ENCODE measurements around the gene NSMCE4A.
A peak's percentile ranks its signal among the peaks of the same experiment; 100 is the strongest.
"Not testable (repeated sequence)": the region's sequence is repeated elsewhere in the genome, so short reads cannot be mapped to it uniquely, and the experiment has no call there.

The NSMCE4A gene, protein sequence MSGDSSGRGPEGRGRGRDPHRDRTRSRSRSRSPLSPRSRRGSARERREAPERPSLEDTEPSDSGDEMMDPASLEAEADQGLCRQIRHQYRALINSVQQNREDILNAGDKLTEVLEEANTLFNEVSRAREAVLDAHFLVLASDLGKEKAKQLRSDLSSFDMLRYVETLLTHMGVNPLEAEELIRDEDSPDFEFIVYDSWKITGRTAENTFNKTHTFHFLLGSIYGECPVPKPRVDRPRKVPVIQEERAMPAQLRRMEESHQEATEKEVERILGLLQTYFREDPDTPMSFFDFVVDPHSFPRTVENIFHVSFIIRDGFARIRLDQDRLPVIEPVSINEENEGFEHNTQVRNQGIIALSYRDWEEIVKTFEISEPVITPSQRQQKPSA

DNA sequence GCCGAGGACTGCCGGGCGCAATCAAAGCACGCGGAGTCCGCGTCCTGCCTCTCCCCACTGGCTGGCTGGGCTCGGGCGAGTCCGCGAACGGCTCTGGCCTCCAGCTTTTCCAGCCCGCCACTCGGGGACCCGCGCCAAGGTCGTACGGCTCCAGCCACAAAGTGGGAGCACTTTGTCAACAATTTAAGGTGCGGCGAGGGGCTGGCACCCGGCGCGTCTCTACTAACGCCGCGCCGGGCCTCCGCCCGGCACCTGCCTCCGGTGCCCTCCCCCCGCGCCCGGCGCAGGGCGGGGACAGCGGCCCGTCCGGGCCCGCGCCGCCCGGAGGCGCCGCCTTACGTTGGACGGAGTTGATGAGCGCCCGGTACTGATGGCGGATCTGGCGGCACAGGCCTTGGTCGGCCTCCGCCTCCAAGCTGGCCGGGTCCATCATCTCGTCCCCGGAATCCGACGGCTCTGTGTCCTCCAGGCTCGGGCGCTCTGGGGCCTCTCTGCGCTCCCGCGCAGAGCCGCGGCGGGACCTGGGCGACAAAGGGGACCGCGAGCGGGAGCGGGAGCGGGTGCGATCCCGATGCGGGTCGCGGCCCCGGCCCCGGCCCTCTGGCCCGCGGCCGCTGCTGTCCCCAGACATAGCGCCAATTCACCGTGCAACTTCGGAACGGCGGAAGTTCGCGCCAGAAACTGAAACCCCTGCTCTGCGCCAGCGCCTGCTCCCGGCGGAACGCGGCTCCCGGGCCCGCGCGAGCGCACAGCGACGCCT is at the start of gene NSMCE4A:
Gene NSMCE4A (minus strand): TSS at position 683 of the 760 bp plus-strand sequence. CDS start 52 bp downstream, at position 631.
- DNase-seq (ENCODE audit: low spot score) = peak; percentile 56

DNA sequence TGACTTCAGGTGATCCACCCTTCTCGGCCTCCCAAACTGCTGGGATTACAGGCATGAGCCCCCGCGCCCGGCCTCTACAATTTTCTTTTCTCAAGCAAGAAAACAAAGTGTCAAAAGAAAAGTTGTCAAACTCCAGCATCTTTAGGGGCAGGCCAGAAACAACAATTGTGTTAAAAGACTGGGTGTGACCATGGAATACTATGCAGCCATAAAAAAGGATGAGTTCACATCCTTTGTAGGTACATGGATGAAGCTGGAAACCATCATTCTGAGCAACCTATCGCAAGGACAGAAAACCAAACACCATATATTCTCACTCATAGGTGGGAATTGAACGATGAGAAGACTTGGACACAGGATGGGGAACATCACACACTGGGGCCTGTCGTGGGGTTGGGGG is 48.2 kb upstream of the NSMCE4A start:
- DNase-seq (ENCODE audit: low spot score) = not testable (repeated sequence)

DNA sequence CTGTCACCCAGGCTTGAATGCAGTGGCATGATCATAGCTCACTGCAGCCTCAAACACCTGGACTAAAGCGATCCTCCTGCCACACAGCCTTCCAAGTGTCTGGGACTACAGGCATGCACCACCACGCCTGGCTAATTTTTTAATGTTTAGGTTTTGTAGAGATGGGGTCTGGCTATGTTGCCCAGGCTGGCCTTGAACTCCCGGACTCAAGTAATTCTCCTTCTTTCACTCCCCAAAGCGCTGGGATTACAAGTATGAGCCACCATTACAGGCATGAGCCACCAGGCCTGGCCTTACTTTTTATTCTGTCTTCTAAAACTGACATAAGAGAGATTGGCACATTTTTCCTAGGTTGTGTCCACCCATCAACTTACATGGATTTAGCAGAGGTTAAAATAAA is 47.3 kb upstream of the NSMCE4A start:
- DNase-seq (ENCODE audit: low spot score) = no peak

DNA sequence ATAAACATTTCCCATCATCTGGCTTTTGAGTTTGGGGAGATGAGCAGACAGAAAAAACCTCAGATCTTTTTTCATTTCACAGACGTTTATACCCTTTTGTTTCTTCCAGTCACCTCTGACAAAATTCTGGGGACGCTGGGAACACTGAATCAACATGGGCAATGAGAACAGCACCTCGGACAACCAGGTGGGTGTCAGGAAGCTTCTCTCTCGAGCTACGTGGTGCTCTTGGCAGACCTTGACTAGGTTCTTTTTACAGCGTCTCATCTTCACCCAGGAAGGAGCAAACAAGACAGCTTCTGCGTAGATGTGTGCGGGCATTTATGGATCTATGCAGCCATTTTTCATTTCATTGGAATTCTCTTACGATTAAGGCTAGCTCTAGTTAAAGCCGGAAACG is 46.8 kb upstream of the NSMCE4A start:
- no peak for DNase-seq (ENCODE audit: low spot score)

DNA sequence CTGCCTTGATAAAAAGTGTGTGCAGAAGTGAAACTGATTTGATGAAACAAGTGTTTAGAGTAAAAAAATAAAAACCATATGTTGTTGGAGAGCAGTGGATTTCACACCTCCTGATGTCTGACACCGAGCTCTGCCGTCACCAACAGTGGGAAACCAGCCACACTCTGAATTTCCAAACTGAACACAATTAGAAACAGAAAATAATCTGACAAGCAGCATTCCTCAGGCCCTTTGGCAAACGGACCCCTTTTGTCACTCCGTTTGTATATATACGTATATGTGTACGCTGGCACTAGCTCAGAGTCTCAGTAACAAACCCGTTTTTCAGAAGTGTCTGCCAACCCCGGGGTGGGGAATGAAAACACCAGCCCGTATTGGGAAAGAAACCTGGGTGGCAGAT is 46.4 kb upstream of the NSMCE4A start:
- no peak for DNase-seq (ENCODE audit: low spot score)

DNA sequence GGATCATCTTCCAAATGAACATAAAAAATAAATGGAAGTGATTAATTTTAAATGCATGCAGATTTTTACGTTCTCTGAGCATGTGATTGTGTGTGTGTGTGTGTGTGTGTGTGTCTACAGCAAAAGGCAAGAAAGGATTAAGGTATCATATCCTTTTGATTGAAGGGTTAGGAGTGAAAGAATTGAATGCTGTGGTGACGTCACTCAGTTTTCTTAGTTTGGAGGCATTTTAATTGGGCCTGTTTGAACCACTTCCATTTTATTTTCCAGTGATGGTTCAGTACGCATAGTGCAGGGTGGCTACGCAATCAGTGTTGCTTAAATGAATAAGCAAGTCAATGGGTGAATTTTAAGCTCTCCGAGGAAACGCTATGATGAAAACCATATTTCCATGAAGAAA is 45.2 kb upstream of the NSMCE4A start:
- DNase-seq (ENCODE audit: low spot score) = no peak

DNA sequence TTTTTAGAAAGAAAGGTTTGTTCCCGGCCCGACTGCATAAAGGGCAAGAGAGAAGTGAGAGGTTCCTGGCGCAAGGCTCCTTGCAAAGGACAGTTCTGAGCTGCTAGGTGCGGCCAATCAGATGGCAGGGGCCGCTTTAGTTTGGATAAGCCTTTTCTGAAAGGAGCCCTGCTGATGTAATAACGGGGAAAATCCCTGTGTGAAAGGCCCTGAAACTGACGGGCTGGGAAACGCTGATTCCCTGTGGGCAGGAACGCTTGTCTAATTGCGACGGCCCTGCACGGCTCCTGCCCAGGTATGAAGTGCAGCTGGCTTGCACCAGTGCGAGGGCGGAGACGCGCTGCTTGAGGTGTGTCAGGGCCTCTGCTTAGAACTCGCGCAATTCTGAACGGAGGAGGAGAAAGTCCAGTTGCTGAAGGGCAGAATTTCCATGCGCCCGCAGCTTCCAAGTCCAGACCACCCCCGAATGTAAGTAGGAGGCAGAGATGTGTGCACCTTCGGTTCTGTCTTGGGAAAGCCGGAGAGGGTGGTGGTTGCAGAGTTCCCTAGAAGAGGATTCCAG is 44.5 kb upstream of the NSMCE4A start:
- DNase-seq (ENCODE audit: low spot score) = no peak

DNA sequence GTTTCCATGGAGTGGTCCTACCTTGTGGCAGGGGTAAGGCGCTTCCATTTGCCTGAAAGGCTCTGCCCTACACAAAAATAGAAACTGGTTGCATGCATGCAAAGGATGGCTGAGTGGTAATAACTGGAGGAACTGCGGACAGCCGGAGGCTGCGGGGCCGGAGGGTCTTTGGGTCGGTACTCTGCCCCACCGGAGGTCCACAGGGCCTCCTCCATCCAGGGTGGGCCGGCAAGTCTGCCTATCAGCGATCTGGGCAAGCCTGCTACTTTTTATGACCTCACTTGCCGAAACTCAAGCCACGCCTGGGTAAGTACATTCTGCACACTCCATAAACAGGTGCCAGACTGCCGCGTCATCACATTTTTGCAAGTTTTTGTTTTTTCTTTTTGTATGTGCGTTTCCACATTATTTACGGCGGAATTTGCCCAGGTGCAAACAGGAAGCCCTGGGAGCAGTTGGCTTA is 44.0 kb upstream of the NSMCE4A start:
- DNase-seq (ENCODE audit: low spot score) = no peak

DNA sequence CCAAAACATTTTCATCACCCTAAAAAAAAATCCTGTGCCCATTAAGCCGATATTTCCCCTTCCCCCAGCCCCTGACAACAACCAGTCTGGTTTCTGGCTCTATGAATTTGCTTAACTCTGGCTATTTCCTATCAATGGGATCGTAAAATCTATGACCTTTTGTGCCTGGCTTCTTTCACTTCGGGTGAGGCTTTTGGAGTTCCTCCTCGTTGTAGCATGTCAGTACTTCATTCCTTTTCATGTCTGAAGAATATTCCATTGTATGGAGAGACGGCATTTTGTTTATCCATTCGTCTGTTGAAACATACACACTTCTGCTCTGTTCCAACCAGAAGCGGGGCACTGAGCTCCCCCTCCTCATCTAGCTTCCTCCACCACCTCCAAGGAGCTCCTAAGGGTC is 43.5 kb upstream of the NSMCE4A start:
- DNase-seq (ENCODE audit: low spot score) = no peak

DNA sequence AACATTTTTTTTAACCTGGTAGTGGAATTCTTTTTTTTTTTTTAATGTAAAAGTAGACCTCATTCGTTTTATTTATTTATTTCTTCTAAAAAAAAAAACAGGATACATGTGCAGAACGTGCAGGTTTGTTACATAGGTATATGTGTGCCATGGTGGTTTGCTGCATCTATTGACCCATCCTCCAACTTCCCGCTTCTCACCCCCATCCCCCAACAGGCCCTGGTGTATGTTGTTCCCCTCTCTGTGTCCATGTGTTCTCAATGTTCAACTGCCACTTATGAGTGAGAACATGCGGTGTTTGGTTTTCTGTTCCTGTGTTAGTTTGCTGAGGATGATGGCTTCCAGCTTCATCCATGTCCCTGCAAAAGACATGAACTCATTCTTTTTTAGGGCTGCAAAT is 42.9 kb upstream of the NSMCE4A start:
- DNase-seq (ENCODE audit: low spot score) = not testable (repeated sequence)

DNA sequence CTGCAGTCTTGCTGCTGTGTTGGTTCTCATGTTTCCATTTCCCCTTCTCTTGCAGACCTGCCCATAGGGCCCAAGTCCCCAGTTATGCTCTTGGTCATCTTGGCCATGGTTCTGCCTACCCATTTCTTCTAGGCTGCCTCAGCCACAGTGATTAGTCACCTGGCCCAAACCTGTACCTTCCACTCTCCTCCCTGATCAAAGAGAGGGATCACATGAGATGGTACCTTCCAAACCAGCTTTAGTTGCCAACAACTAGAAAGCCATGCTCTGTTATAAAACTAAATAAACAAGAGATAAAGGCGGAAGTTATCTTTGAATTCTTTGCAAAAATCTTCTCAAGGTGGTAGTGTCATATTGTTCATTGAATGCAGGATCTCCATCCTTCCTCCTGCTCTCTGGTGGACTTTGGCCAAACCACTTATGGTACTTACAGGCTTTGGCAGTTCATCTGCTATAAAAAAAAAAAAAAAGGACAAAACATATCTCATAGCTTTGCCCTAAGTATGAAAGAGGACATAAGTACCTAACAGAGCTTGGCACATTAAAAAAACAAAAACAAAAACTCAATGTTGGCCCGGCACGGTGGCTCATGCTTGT is 39.7 kb upstream of the NSMCE4A start:
- no peak for DNase-seq (ENCODE audit: low spot score)

DNA sequence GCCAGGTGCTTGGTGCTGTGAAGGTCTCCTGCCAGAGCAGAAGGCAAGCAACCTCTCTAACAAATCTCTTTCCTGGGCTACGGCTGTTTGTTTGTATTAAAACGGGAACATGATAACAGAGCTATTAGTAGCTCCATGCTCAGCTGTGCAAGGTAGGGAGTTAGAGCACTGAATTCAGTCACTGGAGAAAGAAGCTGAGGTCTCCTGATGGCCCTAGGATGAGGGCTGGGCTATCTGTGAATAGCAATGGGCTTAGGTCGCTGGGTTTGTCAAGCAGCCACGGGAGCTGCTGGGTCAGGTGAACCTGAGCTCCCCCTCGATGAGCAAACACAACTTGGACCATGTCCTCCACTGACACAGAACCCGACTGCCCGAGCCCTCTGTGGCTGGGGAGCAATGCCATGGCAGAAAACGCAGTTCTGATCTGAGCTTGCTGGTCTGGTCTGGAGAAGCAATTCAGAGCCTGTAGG is 38.3 kb upstream of the NSMCE4A start:
- DNase-seq (ENCODE audit: low spot score) = no peak

DNA sequence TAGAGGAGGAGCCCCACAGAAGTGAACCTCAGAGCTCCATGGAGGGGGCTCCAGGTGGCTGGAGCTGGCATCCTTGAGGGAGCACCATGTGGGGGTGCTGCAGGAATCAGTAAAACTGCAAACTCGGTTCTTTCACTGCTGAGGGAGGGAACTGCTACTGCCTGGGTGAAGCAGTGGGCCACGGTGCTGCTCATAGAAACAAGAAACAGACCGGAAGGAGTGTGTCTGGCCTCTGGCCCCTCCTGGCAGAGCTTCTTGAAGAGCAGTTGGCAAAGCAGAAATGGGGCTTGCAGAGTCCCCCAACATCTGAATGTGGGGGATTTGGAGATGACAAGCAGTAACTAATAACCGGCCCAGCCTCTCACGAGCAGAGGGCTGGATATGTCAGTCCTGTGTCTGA is 37.7 kb upstream of the NSMCE4A start:
- no peak for DNase-seq (ENCODE audit: low spot score)

DNA sequence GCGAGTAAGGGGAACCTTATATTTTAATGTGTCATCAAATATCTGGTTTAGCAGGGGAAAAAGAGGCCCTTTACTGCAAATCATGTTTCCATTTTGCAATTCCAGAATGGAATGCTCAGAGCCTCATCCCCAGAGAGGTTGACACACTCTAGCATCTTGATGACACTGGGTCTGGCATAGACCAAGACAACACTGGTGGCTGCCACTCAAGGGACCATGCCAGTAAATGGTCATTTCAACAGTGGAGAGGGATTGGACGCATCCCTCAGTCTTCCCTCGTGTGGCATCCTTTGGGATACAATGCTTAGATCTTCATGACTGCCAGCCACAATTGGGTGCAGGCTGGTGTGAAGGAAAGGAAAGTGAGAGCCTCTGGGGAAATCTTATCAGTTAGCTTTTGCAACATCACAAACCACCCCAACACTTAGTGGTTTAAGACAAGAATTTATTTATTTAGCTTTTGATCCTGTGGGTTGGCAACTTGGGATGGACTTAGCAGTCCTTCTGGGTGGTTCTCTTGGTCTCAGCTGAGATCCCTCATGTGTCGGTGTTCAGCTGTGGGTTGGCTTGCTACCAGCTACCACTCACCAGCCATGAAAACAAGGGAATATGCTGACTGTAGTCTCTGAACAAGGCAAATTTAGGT is 35.5 kb upstream of the NSMCE4A start:
- DNase-seq (ENCODE audit: low spot score) = no peak

DNA sequence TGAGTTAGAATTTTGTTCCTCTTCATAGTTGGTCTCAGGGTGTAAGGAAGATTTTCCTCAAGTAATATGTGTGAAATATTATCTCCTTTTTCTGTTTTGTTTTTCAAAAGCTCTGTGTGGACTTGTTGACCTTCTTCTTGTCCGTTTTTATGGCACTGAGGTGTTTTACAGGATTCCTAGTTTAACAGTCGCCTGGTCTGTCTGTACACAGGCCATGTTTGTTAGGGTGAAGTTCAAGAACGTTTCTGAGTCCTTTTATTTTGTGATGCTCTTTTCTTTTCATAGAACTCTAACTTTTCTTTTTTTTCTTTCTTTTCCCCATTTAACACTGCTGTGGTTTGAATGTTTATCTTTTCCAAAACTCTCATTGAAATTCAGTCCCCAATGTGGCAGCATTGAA is 32.4 kb upstream of the NSMCE4A start:
- DNase-seq (ENCODE audit: low spot score) = no peak

DNA sequence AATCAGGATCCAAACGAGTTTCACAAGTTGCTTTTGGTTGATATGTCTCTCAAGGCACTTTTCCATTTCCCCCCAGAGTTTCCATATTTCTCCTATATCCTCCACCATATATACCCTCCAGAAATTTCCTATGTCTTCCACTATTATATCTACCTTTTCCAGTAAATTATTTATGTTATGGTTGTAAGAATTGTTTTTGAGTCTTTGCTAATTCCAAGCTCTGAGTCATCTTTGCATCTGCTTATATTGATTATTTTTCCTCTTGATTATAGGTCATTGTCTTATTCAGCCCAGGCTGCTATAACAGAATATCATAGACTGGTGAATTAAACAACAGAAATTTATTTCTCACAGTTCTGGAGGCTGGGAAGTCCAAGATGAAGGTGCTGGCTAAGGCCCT is 26.7 kb upstream of the NSMCE4A start:
- no peak for DNase-seq (ENCODE audit: low spot score)

DNA sequence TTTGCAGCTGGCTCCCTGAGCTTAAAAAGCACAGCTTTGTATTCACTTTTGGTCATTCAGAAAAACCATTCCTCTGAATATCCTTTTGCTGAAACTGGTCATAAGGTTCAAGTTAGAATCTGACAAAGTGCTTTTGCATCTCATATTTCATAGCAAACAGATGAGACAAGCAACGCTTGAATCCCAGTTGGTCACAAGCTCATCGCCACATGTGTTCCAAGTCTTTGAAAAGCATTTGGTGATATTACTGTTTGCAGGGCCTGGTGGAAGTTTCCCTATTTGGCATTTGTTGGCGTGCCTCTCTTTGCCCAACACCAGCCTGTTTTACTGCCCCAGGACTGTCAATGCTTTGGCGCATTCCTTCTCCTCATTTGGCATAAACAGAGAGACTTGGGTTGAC is 24.3 kb upstream of the NSMCE4A start:
- DNase-seq (ENCODE audit: low spot score) = no peak

DNA sequence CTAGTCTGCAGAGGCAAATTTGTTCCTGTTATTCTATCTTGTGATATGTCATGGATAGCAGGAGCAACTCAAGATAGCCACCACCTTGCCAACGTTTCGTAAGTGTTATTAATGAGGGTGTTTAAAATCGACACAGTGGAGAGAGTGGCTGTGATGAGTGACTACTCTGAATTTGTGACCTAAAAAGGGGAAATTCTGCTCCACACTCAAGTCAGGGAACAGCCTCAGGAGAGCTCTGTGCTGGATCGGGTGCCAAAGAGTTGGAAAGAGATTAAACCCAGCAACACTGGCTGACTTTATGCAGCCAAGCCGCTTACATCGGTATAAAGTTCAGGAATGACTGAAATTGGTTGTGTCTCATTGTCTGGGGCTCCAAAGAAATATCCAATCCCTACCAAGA is 23.4 kb upstream of the NSMCE4A start:
- DNase-seq (ENCODE audit: low spot score) = no peak

DNA sequence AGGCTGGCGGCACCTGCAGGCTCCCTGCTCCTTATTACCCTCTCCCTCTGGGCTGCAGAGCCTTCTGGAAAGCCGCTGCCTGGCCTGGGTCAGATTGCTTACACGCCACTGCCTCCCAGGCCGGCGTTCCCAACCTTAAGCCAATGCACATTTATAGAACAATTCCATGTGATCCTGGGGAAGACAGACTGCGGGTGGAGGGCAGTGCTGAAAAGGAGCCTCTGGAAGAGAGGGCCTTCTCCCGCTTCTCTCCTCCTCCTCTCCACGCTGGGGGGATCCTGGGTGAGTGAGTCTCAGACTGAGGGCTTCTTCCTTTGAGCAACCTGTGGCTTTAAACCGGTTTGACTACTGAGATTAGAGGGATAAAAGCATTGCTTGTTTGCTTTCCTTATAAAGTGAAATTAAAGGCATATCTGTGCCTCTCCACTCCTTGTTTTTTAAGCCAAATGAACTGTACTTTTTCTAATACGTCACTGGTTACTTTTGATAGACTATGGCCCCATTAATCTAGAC is 19.5 kb upstream of the NSMCE4A start:
- no peak for DNase-seq (ENCODE audit: low spot score)

DNA sequence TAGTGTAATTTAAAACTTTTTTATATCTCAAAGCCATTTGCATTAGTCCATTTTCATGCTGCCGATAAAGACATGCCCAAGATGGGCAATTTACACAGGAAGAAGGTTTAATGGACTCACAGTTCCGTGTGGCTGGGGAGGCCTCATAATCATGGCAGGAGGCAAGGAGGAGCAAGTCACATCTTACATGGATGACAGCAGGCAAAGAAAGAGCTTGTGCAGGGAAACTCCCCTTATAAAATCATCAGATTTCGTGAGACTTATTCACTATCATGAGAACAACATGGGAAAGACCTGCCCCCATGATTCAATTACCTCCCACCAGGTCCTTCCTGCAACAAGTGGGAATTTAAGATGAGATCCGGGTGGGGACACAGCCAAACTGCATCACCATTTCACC is 16.7 kb upstream of the NSMCE4A start:
- not testable (repeated sequence) for DNase-seq (ENCODE audit: low spot score)

DNA sequence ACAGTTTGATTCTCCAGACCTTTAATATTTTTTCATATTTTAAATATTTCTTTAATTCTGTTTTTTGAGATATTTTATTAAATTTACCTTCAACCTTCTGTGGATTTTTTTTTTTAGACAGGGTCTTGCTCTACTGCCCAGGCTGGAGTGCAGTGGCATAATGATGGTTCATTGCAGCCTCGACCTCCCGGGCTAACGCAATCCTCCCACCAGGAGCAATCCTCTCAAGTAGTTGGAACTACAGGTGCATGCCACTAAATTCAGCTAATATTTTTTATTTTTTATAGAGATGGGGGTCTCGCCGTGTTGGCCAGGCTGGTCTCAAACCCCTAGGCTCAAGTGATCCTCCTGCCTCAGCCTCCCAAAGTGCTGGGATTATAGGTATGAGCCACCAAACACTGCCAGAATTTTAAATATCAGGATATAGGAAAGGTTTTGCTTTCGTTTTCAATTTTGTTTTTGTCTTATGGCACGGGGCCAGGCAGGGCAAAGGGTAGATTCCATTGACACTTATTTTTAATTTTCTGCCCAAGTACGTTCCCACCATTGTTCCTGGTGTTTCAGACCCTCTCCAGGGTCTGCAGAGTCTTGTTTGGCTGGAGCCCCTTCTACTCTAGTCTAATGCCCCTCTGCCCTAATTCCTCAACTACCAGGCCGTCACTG is 15.1 kb upstream of the NSMCE4A start:
- DNase-seq (ENCODE audit: low spot score) = peak; percentile 31
